OCI-LY7 (cell line): ENCODE results near the gene RAB3B.
"Not testable (repeated sequence)": the region's sequence is repeated elsewhere in the genome, so short reads cannot be mapped to it uniquely, and the experiment has no call there.

Experiments
- CTCF ChIP-seq: fragments of 200-600 bp; sonication (generic); conservative IDR thresholded peaks from 2 replicates; pipeline ENCODE4 v1.5.1; 2014; ENCODE audit warnings: mild to moderate bottlenecking, antibody characterized with exemption, low read length, moderate library complexity, mixed read lengths
- EZH2phosphoT487 ChIP-seq: fragments of 200-600 bp; sonication (generic); IDR thresholded peaks from 2 replicates; pipeline ENCODE4 v1.6.1; 2018; ENCODE audit warnings: low read depth, borderline replicate concordance, mild to moderate bottlenecking, mixed run types, antibody characterized with exemption, low read length, moderate library complexity, mixed read lengths

GRCh38 chr1:51894748-51895147 lies 95.8 kb downstream of the RAB3B start:
- not testable (repeated sequence) for TF ChIP-seq CTCF, EZH2phosphoT487
